Mucosa of rectum (tissue), 2 donors: ENCODE results near the gene STRIT1.
"Not testable (repeated sequence)": the region's sequence is repeated elsewhere in the genome, so short reads cannot be mapped to it uniquely, and the experiment has no call there.

Source experiments
- H3K27ac ChIP-seq, 2 donors: one replicate each; pipeline ENCODE4 v1.7.0; 2013; ENCODE audit warnings: inconsistent platforms in 2 of 2, low read depth in 2 of 2, low read length in 2 of 2
- H3K27me3 ChIP-seq, 2 donors: one replicate each; pipeline ENCODE4 v1.7.0; 2013; ENCODE audit warnings: low read length in 2 of 2; ENCODE audit not compliant: control insufficient read depth in 2 of 2, insufficient read depth in 2 of 2
- H3K36me3 ChIP-seq, 2 donors: one replicate each; pipeline ENCODE4 v1.7.0; 2013; ENCODE audit warnings: low read length in 2 of 2; ENCODE audit not compliant: control insufficient read depth in 2 of 2, insufficient read depth in 2 of 2
- H3K4me1 ChIP-seq, 2 donors: one replicate each; pipeline ENCODE4 v1.7.0; 2013; ENCODE audit warnings: low read length in 2 of 2, mild to moderate bottlenecking in 1 of 2; ENCODE audit not compliant: control insufficient read depth in 2 of 2, insufficient read depth in 2 of 2
- H3K4me3 ChIP-seq, 2 donors: one replicate each; pipeline ENCODE4 v1.7.0; 2013; ENCODE audit warnings: low read length in 2 of 2
- H3K9ac ChIP-seq, 2 donors: one replicate each; pipeline ENCODE4 v1.7.0; 2013; ENCODE audit warnings: low read length in 2 of 2, low read depth in 1 of 2, mild to moderate bottlenecking in 1 of 2
- H3K9me3 ChIP-seq, 2 donors: one replicate each; pipeline ENCODE4 v1.7.0; 2013; ENCODE audit warnings: low read length in 2 of 2; ENCODE audit not compliant: control insufficient read depth in 2 of 2
- donor health status: healthy.
- donor health status: Normal muscosa, but diverticular disease.

STRIT1 gene

DNA sequence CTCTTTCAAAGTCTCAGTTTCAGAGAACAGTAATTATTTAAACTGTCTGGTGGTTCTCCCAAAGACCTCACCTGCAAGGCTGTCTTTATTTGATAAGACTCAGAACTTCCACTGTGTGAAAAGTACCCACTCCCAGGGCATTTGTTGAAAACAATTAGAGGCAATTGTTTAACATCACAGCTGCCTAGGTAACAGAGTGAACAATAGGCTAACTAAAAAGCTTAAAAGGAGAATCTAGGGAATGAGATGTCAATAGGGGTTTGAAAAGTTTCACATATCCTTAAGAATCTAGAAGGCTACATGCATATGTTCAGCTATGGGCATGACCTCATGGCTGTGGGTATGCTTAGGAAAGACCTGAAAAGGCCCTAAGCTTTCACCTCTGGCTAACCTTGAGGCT lies 2.9 kb upstream of the STRIT1 start:
- H3K27ac ChIP-seq, result no peak overlapping the region
- H3K27me3 ChIP-seq, result no peaks in the 10 kb centered on the region
- no peak overlapping the region for H3K9ac ChIP-seq
- H3K9me3 ChIP-seq, result no peaks in the 10 kb centered on the region
- no peaks in the 10 kb centered on the region for H3K36me3 ChIP-seq
- no peak overlapping the region for H3K4me3 ChIP-seq
- no peaks in the 10 kb centered on the region for H3K4me1 ChIP-seq

- H3K9me3 ChIP-seq, result no peaks in the 10 kb centered on the region
- no peaks in the 10 kb centered on the region for H3K27me3 ChIP-seq
- no peaks in the 10 kb centered on the region for H3K4me1 ChIP-seq
- H3K4me3 ChIP-seq, result no peak overlapping the region
- no peaks in the 10 kb centered on the region for H3K36me3 ChIP-seq
- H3K27ac ChIP-seq, result no peak overlapping the region
- H3K9ac ChIP-seq, result no peak overlapping the region
Observed at GRCh38 chr3:155292693-155293092, 790 bp downstream of the STRIT1 start.

GRCh38 chr3:155292133-155292532 lies 1.4 kb downstream of the STRIT1 start:
- H3K9me3 ChIP-seq, result no peaks in the 10 kb centered on the region
- no peak overlapping the region for H3K27ac ChIP-seq
- no peaks in the 10 kb centered on the region for H3K27me3 ChIP-seq
- H3K36me3 ChIP-seq, result no peaks in the 10 kb centered on the region
- H3K4me3 ChIP-seq, result no peak overlapping the region
- H3K9ac ChIP-seq, result no peak overlapping the region
- H3K4me1 ChIP-seq, result no peaks in the 10 kb centered on the region

DNA sequence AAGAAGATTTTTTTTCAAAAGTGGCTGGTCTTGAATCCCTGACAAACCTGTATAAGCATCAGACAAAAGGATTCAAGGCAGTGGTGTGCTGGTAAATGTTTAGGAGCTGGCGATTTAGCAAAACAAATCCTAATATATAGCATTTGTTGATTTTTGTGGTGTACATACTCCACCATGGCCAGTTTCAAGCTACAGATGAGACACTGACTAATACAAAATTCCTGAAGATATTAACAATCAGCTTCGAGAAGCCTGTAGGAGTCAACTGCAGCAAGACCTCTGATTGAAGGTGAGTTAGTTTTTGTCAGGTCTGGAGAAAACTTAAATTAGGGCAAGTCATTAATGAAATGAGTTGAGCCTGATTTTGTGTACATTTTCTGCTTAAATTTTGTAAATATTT lies 6.7 kb downstream of the STRIT1 start:
- no peaks in the 10 kb centered on the region for H3K27me3 ChIP-seq
- H3K27ac ChIP-seq, result no peak overlapping the region
- H3K9ac ChIP-seq, result no peak overlapping the region
- no peak overlapping the region for H3K4me3 ChIP-seq
- no peaks in the 10 kb centered on the region for H3K9me3 ChIP-seq
- no peaks in the 10 kb centered on the region for H3K36me3 ChIP-seq
- H3K4me1 ChIP-seq, result no peaks in the 10 kb centered on the region

- Histone ChIP-seq H3K27ac (no peak overlapping the region), H3K4me3 (no peak overlapping the region), H3K4me1 (no peaks in the 10 kb centered on the region), H3K9ac (no peak overlapping the region), H3K9me3 (no peaks in the 10 kb centered on the region), H3K27me3 (no peaks in the 10 kb centered on the region), H3K36me3 (no peaks in the 10 kb centered on the region)
Observed at GRCh38 chr3:155285936-155286335, 7.5 kb downstream of the STRIT1 start.

- no peaks in the 10 kb centered on the region for H3K36me3 ChIP-seq
- H3K9ac ChIP-seq, result no peak overlapping the region
- no peak overlapping the region for H3K27ac ChIP-seq
- no peaks in the 10 kb centered on the region for H3K27me3 ChIP-seq
- H3K9me3 ChIP-seq, result no peaks in the 10 kb centered on the region
- H3K4me3 ChIP-seq, result no peak overlapping the region
- no peaks in the 10 kb centered on the region for H3K4me1 ChIP-seq
Observed at GRCh38 chr3:155283092-155284056, 10.1 kb downstream of the STRIT1 start.

DNA sequence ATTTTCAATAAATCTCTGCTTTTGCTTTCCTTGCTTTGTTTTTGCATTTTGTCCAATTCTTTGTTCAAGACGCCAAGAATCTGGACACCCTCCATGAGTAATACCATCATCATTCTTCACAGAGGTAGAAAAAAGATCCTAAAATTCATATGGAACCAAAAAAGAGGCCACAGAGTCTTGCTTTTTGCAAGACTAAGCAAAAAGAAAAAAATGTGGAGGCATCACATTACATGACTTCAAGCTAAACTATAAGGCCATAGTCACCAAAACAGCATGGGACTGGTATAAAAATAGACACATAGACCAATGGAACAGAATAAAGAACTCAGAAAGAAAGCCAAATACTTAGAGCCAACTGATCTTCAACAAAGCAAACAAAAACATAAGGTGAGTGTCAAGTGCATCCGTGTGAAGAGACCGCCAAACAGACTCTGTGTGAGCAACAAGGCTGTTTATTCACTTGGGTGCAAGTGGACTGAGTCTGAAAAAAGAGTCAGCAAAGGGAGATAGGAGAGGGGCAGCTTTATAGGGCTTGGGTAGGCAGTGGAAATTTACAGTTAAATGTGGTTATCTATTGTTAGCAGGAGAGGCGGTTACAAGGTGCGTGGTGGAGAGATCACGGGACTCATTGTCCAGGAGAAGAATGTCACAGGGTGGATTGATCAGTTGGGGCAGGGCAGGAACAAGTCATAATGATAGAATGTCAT lies 10.9 kb downstream of the STRIT1 start:
- Histone ChIP-seq H3K4me1 (no peaks in the 10 kb centered on the region), H3K27me3 (no peaks in the 10 kb centered on the region), H3K9ac (no peak overlapping the region), H3K27ac (no peak overlapping the region), H3K4me3 (no peak overlapping the region), H3K9me3 (no peaks in the 10 kb centered on the region), H3K36me3 (no peaks in the 10 kb centered on the region)

DNA sequence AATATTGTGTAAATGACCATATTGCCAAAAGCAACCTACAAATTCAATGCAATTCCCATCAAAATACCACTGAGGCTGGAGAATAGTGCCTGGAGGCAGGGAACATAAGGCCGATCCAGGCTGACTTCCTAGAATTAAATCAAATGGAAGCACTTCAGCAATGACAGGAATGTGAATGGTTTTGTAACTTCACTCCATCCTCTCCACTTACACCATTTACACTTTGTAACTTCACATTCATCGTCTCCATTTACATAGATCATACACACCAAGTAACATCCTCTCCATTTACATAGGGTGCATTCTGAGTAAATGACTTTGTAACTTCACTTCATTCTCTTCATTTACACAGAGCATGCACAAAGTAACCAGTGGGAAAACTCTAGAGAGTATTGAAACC lies 11.6 kb downstream of the STRIT1 start:
- Histone ChIP-seq H3K27ac (no peak overlapping the region), H3K36me3 (no peaks in the 10 kb centered on the region), H3K4me3 (no peak overlapping the region), H3K27me3 (no peaks in the 10 kb centered on the region), H3K9me3 (no peaks in the 10 kb centered on the region), H3K4me1 (no peaks in the 10 kb centered on the region), H3K9ac (no peak overlapping the region)

DNA sequence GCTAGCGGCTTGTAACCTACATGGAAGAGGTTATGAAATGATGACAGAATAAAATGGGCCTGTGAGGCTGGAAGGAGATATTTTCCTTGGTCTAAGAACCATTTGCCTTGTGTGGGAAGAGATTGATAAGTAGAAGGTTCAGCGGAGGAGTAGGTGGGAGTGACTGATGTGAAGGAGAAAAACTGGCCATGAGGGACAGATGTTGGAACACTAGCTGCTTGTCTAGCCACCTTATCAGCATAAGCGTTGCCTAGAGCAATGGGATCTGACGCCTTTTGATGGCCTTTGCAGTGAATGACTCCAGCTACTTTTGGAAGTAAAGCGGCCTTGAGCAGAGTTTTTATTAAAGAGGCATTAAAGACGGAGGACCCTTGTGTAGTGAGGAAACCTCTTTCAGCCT lies 17.4 kb downstream of the STRIT1 start:
- not testable (repeated sequence) for H3K27ac ChIP-seq, H3K4me3 ChIP-seq, H3K27me3 ChIP-seq, H3K36me3 ChIP-seq, H3K9ac ChIP-seq, H3K4me1 ChIP-seq, H3K9me3 ChIP-seq

- H3K36me3 ChIP-seq, H3K27ac ChIP-seq, H3K27me3 ChIP-seq, H3K9ac ChIP-seq, H3K4me1 ChIP-seq, H3K4me3 ChIP-seq, H3K9me3 ChIP-seq: not testable (repeated sequence)
Observed at GRCh38 chr3:155275159-155275754, 18.2 kb downstream of the STRIT1 start.
